ENCODE measurements around the gene PTPRG.

PTPRG gene

DNA sequence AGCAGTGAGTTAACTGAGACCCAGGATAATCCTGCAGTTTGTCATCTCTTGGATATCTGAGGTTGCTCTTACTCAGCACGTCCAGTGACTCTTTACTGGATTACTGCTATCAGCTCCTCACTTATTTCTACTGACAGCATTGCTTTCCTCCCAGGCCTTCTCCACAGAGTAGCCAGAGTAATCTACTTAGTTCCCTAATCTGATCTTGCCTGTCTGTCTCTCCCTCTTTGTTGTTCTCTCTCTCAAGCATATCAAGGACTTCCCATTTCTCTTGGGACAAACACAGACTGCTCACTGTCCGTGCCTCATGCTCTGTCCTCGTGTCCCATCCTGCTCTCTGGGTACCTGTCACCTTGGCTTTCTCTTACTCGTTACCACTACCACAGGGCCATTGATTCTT lies 435.7 kb downstream of the PTPRG start:
- Histone ChIP-seq H3K27me3 (ENCODE audit: control insufficient read depth, low read length) (no peaks in the 10 kb centered on the region; the same call in 1 of the 2 replicates), H3K79me2 (ENCODE audit: control insufficient read depth, low read length) (no peaks in the 10 kb centered on the region), H3F3A (ENCODE audit: control insufficient read depth, insufficient read depth) (no peaks in the 10 kb centered on the region), H3K9me2 (replicated peaks; ENCODE audit: control insufficient read depth, low read length) (no peaks in the 10 kb centered on the region), H4K20me1 (ENCODE audit: control insufficient read depth, insufficient read depth, low read depth, low read length) (no peaks in the 10 kb centered on the region), H3K4me3 (ENCODE audit: low read length) (no peak overlapping the region), H3K4me1 (ENCODE audit: control insufficient read depth, low read length) (no peaks in the 10 kb centered on the region), H3K4me2 (ENCODE audit: low read length) (no peak overlapping the region), H3K9me3 (ENCODE audit: control insufficient read depth, insufficient read depth, low read length) (no peaks in the 10 kb centered on the region), H3K27ac (ENCODE audit: low read depth, low read length) (no peak overlapping the region), H3K36me3 (ENCODE audit: control insufficient read depth, low read length) (no peaks in the 10 kb centered on the region)
- TF ChIP-seq, protein P1, sequence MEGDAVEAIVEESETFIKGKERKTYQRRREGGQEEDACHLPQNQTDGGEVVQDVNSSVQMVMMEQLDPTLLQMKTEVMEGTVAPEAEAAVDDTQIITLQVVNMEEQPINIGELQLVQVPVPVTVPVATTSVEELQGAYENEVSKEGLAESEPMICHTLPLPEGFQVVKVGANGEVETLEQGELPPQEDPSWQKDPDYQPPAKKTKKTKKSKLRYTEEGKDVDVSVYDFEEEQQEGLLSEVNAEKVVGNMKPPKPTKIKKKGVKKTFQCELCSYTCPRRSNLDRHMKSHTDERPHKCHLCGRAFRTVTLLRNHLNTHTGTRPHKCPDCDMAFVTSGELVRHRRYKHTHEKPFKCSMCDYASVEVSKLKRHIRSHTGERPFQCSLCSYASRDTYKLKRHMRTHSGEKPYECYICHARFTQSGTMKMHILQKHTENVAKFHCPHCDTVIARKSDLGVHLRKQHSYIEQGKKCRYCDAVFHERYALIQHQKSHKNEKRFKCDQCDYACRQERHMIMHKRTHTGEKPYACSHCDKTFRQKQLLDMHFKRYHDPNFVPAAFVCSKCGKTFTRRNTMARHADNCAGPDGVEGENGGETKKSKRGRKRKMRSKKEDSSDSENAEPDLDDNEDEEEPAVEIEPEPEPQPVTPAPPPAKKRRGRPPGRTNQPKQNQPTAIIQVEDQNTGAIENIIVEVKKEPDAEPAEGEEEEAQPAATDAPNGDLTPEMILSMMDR (IDR thresholded peaks at IDR 0.05; ENCODE audit: low read depth, low read length, poor library complexity, severe bottlenecking): no peak
- no peak for TF ChIP-seq EZH2phosphoT487 (IDR thresholded peaks at IDR 0.05; ENCODE audit: borderline replicate concordance, low read length)

- Histone ChIP-seq H3F3A (ENCODE audit: control insufficient read depth, insufficient read depth) (no peaks in the 10 kb centered on the region), H3K4me2 (ENCODE audit: low read length) (no peak overlapping the region), H3K36me3 (ENCODE audit: control insufficient read depth, low read length) (no peaks in the 10 kb centered on the region), H3K9me3 (ENCODE audit: control insufficient read depth, insufficient read depth, low read length) (no peaks in the 10 kb centered on the region), H3K27ac (ENCODE audit: low read depth, low read length) (no peak overlapping the region), H3K27me3 (ENCODE audit: control insufficient read depth, low read length) (no peaks in the 10 kb centered on the region; the same call in 1 of the 2 replicates), H3K9me2 (replicated peaks; ENCODE audit: control insufficient read depth, low read length) (no peaks in the 10 kb centered on the region), H4K20me1 (ENCODE audit: control insufficient read depth, insufficient read depth, low read depth, low read length) (no peaks in the 10 kb centered on the region), H3K79me2 (ENCODE audit: control insufficient read depth, low read length) (no peaks in the 10 kb centered on the region), H3K4me3 (ENCODE audit: low read length) (no peak overlapping the region), H3K4me1 (ENCODE audit: control insufficient read depth, low read length) (no peaks in the 10 kb centered on the region)
- TF ChIP-seq EZH2phosphoT487 (IDR thresholded peaks at IDR 0.05; ENCODE audit: borderline replicate concordance, low read length): no peak
- TF ChIP-seq, protein P1 (IDR thresholded peaks at IDR 0.05; ENCODE audit: low read depth, low read length, poor library complexity, severe bottlenecking): no peak
These were observed 442.5 kb downstream of the PTPRG start for GRCh38 chr3:62003835-62004234.

DNA sequence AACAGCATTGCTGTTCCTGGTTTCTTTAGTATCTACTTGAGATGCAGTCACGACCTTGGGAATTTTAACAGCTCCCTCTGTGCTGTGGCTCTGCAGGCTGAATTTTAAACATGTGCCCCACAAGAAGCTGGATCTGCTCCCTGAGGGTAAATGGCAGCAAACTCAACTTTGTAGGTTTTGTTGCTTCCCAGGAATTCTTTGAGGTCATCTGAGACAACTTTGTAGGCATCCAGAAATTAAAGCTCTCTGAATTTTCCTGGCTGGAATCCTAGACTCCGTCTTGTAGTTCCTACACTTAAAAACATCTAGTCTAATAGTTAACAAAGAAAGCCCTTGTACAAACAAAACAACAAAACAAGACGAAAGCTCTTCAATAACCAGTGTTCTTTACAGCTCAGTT lies 445.7 kb downstream of the PTPRG start:
- H3K4me2 ChIP-seq (ENCODE audit: low read length): no peak overlapping the region

More for the DNA sequence above, 445.7 kb downstream of the PTPRG start:
- TF ChIP-seq, protein P1 (IDR thresholded peaks at IDR 0.05; ENCODE audit: low read depth, low read length, poor library complexity, severe bottlenecking): no peak
- no peak for TF ChIP-seq EZH2phosphoT487 (IDR thresholded peaks at IDR 0.05; ENCODE audit: borderline replicate concordance, low read length)
- H3K27ac ChIP-seq (ENCODE audit: low read depth, low read length): no peak overlapping the region
- H3K27me3 ChIP-seq (ENCODE audit: control insufficient read depth, low read length): no peaks in the 10 kb centered on the region; the same call in 1 of the 2 replicates
- no peak overlapping the region for H3K4me3 ChIP-seq (ENCODE audit: low read length)
- H3K79me2 ChIP-seq (ENCODE audit: control insufficient read depth, low read length): no peaks in the 10 kb centered on the region
- H3K36me3 ChIP-seq (ENCODE audit: control insufficient read depth, low read length): no peaks in the 10 kb centered on the region
- H3K9me2 ChIP-seq (replicated peaks; ENCODE audit: control insufficient read depth, low read length): no peaks in the 10 kb centered on the region
- H3K9me3 ChIP-seq (ENCODE audit: control insufficient read depth, insufficient read depth, low read length): no peaks in the 10 kb centered on the region
- H3F3A ChIP-seq (ENCODE audit: control insufficient read depth, insufficient read depth): no peaks in the 10 kb centered on the region
- H4K20me1 ChIP-seq (ENCODE audit: control insufficient read depth, insufficient read depth, low read depth, low read length): no peaks in the 10 kb centered on the region
- no peaks in the 10 kb centered on the region for H3K4me1 ChIP-seq (ENCODE audit: control insufficient read depth, low read length)

Data from DOHH2 (cell line).